ENCODE data around the gene TRMT61A.

Gene TRMT61A

DNA sequence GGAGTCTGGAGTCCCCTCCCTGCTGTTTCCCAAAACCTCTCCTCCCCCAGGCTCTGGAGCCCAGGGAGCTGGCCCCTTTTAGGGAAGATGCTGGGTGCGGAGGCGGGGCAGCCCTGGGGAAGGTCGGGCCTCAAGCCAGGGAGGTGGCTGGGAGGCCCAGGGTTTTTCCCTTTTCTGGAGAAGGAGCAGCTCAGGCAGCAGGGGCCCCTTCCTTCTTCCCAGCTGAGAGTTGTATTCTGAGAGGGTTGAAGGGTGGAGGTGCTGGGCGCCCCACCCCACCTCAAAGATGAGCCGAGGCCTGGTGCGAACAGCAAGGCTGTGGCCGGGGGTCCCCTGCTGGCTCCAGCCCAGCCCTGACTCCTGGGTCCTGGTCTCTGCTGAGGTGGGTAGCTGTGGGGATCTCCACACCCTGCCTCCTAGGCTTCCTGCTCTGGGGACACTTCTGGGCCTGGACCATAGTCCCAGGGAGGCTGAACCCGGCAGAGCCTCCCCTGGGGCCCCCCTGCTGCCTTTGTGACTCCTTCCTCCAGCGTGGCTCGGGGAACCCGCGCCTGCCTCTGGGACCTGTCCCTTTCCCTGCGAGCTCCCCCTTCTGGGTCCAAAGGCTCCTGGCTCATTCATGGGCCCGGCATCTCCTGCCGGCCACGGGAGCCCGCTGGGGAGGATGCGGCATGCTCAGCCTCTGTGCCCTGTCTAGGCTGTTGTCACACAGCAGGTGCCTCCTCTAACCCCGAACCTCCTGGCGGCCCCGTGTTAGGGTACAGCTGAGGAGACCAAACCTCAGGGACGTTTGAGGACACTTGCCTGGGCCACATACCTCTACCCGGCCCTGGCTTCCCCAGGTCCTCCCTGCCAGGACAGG is 4.4 kb downstream of the TRMT61A start:
- H3K27ac ChIP-seq: peak overlapping the region; percentile 66 to 84
- H3K4me3 ChIP-seq: peak overlapping the region; percentile 35
- DNase-seq (ENCODE audit: low spot score): no peak

DNA sequence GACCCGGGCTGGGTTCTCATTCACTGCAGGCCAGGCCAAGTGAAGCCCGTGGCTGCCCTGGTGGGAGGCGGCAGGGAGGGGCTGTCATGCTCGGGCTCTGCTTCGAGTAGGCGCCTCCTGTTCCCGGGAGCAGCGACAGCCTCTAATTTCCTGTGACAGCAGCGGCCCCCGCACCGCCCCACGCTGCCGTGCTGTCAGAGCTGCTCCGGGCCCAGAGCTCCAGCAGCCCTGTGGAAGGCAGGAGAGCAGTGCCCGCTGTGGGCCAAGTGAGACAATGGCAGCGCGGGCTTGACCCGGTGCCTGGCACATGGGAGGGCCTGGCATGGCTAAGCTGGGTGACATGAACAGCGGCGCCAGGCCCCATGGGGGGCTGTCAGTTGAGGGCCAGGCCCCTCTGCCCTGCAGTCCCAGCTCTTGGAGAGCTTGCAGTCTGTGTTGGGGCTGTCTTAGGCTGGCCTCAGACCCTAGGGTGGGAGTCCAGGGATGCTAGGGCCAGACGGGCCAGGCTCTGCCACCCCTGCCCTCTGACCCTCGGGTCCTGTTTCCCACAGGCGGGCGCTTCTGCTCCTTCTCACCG is 5.1 kb downstream of the TRMT61A start:
- TF ChIP-seq CTCF (IDR thresholded peaks at IDR 0.05): no peak
- H3K27ac ChIP-seq: peak overlapping the region; percentile 66 to 84
- DNase-seq (ENCODE audit: low spot score): no peak
- H3K4me3 ChIP-seq: peak overlapping the region; percentile 35

More for the DNA sequence above, 4.4 kb downstream of the TRMT61A start:
- TF ChIP-seq CTCF (IDR thresholded peaks at IDR 0.05): no peak

- Histone ChIP-seq H3K4me3 (no peak overlapping the region), H3K27ac (peak overlapping the region; percentile 66 to 84)
- DNase-seq (ENCODE audit: low spot score): no peak
- TF ChIP-seq CTCF (IDR thresholded peaks at IDR 0.05): no peak
Observed at GRCh38 chr14:103534576-103535061, 5.6 kb downstream of the TRMT61A start.

GRCh38 chr14:103535081-103535890 is 6.3 kb downstream of the TRMT61A start:
- no peak for DNase-seq (ENCODE audit: low spot score)
- no peak for TF ChIP-seq CTCF (IDR thresholded peaks at IDR 0.05)
- peak overlapping the region; percentile 66 to 84 for H3K27ac ChIP-seq
- H3K4me3 ChIP-seq: no peak overlapping the region

GRCh38 chr14:103535891-103536565 is 7.0 kb downstream of the TRMT61A start:
- no peak for DNase-seq (ENCODE audit: low spot score)
- TF ChIP-seq CTCF (IDR thresholded peaks at IDR 0.05): no peak
- H3K27ac ChIP-seq: peak overlapping the region; percentile 66 to 84
- H3K4me3 ChIP-seq: no peak overlapping the region

DNA sequence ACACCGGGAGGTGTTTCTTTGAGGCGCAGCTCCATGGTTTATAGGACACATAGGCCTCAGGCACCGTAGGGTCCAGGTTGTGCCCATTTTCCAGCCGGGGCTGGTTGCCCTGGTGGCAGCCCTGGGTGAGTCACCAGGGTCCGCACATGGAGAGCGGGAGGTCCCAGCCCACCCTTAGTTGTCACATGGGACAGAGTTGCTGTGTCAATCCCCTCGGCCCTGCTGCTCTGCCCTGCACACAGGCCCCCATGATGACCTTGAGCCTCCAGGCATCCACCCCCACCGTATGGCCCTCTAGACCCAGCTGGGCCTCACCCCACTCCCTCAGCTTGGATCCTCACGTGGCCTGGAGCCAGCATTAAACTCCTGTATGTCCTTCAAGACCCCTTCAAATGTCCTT is 7.7 kb downstream of the TRMT61A start:
- H3K4me3 ChIP-seq: no peak overlapping the region
- H3K27ac ChIP-seq: peak overlapping the region in 1 of 2 donors; percentile 84
- no peak for TF ChIP-seq CTCF (IDR thresholded peaks at IDR 0.05)
- no peak for DNase-seq (ENCODE audit: low spot score)

All from coronary artery (tissue), 2 donors.